ENCODE results near the gene ZSCAN23.

The ZSCAN23 gene

GRCh38 chr6:28433119-28433518 lies 10.2 kb downstream of the ZSCAN23 start:
- DNase-seq (ENCODE audit: low read depth) = no peak
- H3K4me3 ChIP-seq (ENCODE audit: low read depth, low read length) = no peak overlapping the region
- TF ChIP-seq, protein P1, sequence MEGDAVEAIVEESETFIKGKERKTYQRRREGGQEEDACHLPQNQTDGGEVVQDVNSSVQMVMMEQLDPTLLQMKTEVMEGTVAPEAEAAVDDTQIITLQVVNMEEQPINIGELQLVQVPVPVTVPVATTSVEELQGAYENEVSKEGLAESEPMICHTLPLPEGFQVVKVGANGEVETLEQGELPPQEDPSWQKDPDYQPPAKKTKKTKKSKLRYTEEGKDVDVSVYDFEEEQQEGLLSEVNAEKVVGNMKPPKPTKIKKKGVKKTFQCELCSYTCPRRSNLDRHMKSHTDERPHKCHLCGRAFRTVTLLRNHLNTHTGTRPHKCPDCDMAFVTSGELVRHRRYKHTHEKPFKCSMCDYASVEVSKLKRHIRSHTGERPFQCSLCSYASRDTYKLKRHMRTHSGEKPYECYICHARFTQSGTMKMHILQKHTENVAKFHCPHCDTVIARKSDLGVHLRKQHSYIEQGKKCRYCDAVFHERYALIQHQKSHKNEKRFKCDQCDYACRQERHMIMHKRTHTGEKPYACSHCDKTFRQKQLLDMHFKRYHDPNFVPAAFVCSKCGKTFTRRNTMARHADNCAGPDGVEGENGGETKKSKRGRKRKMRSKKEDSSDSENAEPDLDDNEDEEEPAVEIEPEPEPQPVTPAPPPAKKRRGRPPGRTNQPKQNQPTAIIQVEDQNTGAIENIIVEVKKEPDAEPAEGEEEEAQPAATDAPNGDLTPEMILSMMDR (IDR thresholded peaks at IDR 0.05; ENCODE audit: low read depth, low read length, missing control alignments) = no peak

GRCh38 chr6:28429781-28430180 lies 13.5 kb downstream of the ZSCAN23 start:
- TF ChIP-seq, protein P1 (IDR thresholded peaks at IDR 0.05; ENCODE audit: low read depth, low read length, missing control alignments) = no peak
- no peak for DNase-seq (ENCODE audit: low read depth)
- no peak overlapping the region for H3K4me3 ChIP-seq (ENCODE audit: low read depth, low read length)

DNA sequence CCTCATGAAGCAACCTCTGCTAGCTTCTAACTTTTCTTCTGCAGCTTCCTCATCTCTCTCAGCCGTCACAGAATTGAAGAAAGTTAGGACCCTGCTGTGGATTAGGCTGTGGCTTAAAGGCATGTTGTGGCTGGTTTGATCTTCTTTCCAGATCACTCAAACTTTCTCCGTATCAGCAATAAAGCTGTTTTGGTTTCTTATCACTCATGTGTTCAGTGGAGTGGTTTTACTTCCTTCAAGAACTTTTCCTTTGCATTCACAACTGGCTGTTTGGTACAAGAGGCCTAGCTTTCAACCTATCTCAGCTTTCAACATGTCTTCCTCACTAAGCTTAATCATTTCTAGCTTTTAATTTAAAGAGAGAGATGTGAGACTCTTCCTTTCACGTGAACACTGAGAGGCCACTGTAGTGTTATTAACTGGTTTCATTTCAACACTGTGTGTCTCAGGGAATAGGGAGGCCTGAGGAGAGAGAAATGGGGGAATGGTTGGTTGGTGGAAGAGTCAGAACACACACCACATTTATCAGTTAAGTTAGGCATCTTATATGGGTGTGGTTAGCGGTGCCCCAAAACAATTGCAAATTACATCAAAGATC lies 17.2 kb downstream of the ZSCAN23 start:
- TF ChIP-seq, protein P1 (IDR thresholded peaks at IDR 0.05; ENCODE audit: low read depth, low read length, missing control alignments) = no peak
- DNase-seq (ENCODE audit: low read depth) = no peak
- no peak overlapping the region for H3K4me3 ChIP-seq (ENCODE audit: low read depth, low read length)

DNA sequence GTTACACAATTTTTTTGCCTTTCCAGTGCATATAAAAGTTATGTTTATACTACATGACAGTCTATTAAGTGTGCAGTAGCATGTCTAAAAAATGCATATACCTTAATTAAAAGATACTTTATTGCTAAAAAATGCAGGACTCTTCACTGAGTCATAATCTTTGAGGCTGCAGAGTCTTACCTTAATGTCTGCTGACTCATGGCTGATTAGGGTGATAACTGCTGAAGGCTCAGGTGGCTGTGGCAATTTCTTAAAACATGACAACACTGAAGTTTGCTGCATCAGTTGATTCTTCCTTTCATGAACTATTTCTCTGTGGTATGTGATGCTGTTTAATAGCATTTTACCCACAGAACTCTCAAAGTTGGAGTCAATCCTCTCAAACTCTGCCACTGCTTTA lies 19.1 kb downstream of the ZSCAN23 start:
- TF ChIP-seq, protein P1 (IDR thresholded peaks at IDR 0.05; ENCODE audit: low read depth, low read length, missing control alignments) = no peak

DNA sequence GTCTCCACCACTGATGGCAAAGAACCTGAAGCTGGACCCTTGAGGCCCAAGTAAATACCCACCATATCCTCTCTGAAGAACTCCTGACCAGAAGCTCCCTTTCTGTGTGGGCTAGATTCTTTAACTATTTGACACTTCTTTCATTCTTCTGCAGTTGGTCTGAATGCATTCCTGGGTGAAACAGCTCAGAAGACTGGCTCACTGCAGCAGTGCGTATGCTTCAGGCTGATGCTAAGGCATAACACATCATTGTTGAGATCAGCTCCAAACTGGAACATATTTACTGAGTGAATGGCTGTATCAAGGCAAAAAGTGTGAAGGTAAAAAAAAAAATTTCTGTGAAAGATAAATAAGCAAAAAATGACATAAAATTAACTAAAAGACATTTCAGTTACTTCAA lies 19.7 kb downstream of the ZSCAN23 start:
- no peak for DNase-seq (ENCODE audit: low read depth)
- H3K4me3 ChIP-seq (ENCODE audit: low read depth, low read length) = no peak overlapping the region
- TF ChIP-seq, protein P1 (IDR thresholded peaks at IDR 0.05; ENCODE audit: low read depth, low read length, missing control alignments) = no peak

More for the DNA sequence above, 19.1 kb downstream of the ZSCAN23 start:
- no peak overlapping the region for H3K4me3 ChIP-seq (ENCODE audit: low read depth, low read length)
- DNase-seq (ENCODE audit: low read depth) = no peak

GRCh38 chr6:28413681-28414080 lies 29.6 kb downstream of the ZSCAN23 start:
- TF ChIP-seq, protein P1 (IDR thresholded peaks at IDR 0.05; ENCODE audit: low read depth, low read length, missing control alignments) = no peak
- DNase-seq (ENCODE audit: low read depth) = no peak

DNA sequence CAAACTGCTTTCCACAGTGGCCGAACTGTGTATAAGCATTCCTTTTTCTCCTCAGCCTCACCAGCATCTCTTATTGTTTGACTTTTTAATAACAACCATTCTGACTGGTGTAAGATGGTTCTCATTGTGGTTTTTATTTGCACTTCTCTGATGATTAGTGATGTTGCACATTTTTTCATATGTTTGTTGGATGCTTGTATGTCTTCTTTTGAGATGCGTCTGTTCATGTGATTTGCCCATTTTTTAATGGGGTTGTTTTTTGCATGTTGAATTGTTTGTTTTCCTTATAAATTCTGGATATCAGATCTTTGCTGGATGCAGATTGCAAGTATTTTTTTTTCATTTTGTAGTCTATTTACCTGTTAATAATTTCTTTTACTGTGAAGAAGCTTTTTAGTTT lies 32.5 kb downstream of the ZSCAN23 start:
- DNase-seq (ENCODE audit: low read depth) = no peak
- no peak overlapping the region for H3K4me3 ChIP-seq (ENCODE audit: low read depth, low read length)
- TF ChIP-seq, protein P1 (IDR thresholded peaks at IDR 0.05; ENCODE audit: low read depth, low read length, missing control alignments) = no peak

More at GRCh38 chr6:28413681-28414080, 29.6 kb downstream of the ZSCAN23 start:
- no peak overlapping the region for H3K4me3 ChIP-seq (ENCODE audit: low read depth, low read length)
